Measurements from ENCODE around the gene JAM2.
"Not testable (repeated sequence)": the region's sequence is repeated elsewhere in the genome, so short reads cannot be mapped to it uniquely, and the experiment has no call there.

Gene JAM2, protein sequence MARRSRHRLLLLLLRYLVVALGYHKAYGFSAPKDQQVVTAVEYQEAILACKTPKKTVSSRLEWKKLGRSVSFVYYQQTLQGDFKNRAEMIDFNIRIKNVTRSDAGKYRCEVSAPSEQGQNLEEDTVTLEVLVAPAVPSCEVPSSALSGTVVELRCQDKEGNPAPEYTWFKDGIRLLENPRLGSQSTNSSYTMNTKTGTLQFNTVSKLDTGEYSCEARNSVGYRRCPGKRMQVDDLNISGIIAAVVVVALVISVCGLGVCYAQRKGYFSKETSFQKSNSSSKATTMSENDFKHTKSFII

GRCh38 chr21:25638660-25639550 is at the start of gene JAM2:
TSS of gene JAM2 (plus strand) at chr21:25639258. CDS start at chr21:25639822, 564 bp downstream.
- peak within 1 kb of the TSS; percentile 39 to 62 (median 48) for H3K4me3 ChIP-seq
- peak within 1 kb of the TSS in 20 of 21 experiments; percentile 48 to 88 (median 75) for H3K27ac ChIP-seq

DNA sequence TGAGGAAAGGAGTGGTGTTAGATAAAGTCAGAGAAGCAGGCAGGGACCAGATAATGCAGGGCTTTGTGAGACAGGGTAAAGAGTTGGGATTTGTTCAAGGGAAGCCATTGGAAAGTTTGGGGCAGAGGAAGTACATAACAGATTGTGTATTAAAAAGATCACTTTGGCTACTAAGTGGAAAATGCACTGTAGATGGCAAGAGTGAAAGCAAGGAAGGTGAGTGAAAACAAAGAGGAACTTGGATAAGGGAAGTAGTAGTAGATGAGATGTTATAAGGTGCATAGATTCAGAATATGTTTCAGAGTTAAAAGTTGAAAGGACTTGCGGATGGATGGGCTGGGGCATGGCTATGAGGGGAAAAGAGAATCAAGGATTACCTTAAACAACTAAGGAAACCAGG is 49.2 kb upstream of the JAM2 start:
- no peak overlapping the region for H3K27ac ChIP-seq

DNA sequence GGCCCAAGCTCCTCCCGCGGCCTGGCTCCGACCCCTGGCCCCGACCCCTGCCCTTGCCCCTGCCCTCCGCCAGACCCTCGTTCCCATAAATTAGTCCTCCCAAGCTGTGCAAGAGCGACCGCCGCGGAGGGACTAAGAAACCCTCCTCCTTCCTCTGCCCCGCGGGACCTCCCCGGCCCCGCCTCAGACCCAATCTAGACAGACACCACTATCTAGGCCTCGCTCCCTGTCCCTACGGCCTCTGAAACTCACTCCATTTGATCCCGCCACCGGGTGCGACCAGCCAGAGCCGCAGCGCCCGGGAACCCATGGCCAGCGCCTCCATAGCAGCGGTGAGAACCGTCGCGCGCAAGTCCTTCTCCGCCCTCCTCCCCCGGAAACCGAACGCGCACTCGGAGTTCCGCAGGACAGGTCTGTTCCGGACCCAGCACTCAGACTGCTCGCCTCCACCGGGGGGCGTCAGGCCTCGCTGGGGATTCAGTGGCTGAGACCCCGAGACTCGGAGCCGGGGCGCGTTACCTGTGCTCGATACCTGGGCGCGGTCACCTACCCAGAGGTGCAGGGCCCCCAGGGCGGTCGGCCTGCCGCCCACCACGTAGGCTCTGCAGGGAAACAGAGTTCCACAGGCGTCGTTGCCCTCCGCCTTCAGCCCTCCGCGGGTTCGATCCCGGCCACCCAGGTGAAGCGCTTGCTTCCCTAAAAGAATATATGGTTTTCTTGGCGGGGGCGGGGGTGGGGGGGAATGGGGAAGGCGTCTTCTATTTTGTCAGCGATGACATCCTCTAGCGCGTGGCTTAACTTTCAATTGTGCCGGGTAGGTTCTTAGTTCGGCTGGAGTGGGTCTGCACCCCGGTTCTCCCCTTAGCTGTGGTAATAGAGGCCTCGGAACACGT is 31.7 kb upstream of the JAM2 start, which contains the start of gene MRPL39:
TSS of gene MRPL39 (minus strand) at position 331 of the 893 bp plus-strand sequence. CDS start at position 325, 6 bp downstream.
- Histone ChIP-seq H3K27ac (peak within 1 kb of the TSS; percentile 59 to 96 (median 88)), H3K4me3 (peak within 1 kb of the TSS; percentile 67 to 99 (median 85))

More for the DNA sequence above, 49.2 kb upstream of the JAM2 start:
- H3K4me3 ChIP-seq, result no peak overlapping the region

GRCh38 chr21:25608044-25608737 is 30.9 kb upstream of the JAM2 start:
- H3K27ac ChIP-seq, result peak overlapping the region in 19 of 21 experiments; percentile 80 to 96 (median 88)

DNA sequence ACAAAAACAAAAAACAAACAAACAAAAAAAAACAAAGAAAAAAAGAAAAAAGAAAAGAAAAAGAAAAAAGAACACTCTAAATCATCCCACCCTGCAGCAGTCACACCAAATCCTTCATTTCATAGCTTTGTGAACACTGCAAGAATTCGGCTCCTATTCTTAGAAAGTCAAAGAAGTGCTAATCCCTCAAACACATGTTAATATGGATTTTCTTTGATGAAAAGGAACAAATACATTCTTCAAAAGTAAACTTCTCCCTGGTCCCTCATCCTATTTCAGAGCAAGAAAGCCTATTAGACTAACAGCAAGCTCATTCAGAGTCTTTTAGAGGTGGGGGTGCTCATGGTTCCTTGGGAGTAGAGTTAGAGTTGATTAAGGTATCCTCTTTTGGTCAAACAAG is 24.6 kb upstream of the JAM2 start:
- Histone ChIP-seq H3K4me3 (no peak overlapping the region), H3K27ac (no peak overlapping the region)

More at GRCh38 chr21:25608044-25608737, 30.9 kb upstream of the JAM2 start:
- H3K4me3 ChIP-seq, result peak overlapping the region; percentile 67 to 99 (median 85)

- H3K4me3 ChIP-seq, result no peak overlapping the region
- H3K27ac ChIP-seq, result no peak overlapping the region
Observed at GRCh38 chr21:25615880-25616279, 23.2 kb upstream of the JAM2 start.

DNA sequence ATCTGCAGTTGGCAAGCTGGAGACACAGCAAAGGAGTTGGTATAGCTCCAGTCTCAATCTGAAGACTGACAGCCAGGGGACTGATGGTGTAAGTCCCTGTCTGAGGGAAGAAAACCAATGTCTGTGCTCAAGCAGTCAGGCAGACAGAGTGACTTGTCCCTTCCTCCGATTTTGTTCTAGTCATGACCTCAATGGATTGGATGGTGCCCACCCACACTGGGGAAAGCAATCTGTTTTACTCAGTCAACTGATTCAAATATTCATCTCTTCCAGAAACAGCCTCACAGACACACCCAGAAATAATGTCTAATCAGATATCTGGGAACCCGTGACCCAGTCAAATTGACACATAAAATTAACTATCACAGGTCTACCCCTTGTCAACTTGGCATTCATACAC is 19.9 kb upstream of the JAM2 start:
- Histone ChIP-seq H3K4me3 (no peak overlapping the region), H3K27ac (no peak overlapping the region)

- Histone ChIP-seq H3K4me3 (no peak overlapping the region), H3K27ac (no peak overlapping the region)
Observed at GRCh38 chr21:25624511-25624910, 14.5 kb upstream of the JAM2 start.

- Histone ChIP-seq H3K27ac (no peak overlapping the region), H3K4me3 (no peak overlapping the region)
Observed at GRCh38 chr21:25625036-25625435, 14.0 kb upstream of the JAM2 start.

DNA sequence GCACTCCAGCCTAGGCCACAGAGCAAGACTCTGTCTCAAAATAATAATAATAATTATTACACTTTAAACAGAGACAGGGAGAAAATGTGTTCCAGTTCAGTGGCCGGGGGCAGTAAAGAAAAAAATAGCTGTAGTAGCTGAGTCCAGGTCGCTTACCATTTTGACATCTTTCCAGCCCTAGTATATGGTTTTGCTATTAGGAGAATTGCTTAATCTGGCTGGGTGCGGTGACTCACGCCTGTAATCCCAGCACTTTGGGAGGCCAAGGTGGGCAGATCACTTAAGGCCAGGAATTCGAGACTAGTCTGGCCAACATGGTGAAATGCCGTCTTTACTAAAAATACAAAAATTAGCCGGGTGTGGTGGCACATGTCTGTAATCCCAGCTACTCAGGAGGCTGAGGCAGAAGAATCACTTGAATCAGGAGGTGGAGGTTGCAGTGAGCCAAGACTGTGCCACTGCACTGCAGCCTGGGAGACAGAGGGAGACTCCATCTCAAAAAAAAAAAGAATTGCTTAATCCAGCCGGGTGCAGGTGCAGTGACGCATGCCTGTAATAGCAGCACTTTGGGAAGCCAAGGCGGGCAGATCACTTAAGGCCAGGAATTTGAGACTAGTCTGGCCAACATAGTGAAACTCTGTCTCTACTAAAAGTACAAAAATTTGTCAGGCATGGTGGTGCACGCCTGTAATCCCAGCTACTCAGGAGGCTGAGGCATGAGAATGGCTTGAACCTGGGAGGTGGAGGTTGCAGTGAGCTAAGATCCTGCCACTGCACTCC is 13.1 kb upstream of the JAM2 start:
- peak overlapping the region in 2 of 21 experiments; percentile 42 to 44 for H3K27ac ChIP-seq
- H3K4me3 ChIP-seq, result not testable (repeated sequence)

DNA sequence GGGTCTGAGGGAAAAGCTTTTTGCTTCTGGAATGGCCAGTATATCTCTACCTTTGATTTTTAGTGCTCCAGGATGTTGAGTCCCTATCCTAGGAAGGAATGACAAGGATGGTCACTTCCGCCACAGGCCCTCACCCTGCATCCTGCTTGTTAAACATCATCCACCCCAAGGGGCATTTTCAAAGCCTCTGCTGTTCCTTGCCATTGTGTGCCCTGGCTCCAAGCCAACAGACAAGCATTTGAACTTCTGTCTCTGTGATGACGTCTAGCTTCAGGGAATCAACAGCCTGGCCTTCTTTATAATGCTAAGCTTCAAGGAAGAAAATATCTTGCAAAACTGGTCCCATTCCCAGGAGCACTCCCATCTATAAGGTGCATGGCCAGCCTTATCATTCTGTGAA is 12.3 kb upstream of the JAM2 start:
- Histone ChIP-seq H3K4me3 (no peak overlapping the region), H3K27ac (peak overlapping the region in 2 of 21 experiments; percentile 28 to 55)

DNA sequence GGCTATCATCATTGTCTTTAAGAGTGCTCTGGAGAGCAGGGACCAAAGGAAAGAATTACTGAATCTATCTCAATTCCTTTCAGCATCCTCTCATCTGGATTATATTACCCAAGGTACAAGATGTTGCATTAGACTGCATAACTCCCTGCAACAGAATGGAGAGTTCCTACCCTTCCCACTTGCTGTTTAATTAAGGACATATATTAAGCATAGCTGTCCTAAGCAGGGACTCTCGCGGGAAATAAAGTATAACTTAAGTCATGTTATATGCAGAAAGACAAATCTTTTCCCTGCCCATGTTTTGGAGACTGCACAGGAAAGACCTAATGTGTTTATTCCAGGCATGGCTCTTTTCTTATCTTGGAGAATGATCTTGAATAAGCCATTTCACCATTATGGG is 6.8 kb upstream of the JAM2 start:
- H3K27ac ChIP-seq, result no peak overlapping the region

DNA sequence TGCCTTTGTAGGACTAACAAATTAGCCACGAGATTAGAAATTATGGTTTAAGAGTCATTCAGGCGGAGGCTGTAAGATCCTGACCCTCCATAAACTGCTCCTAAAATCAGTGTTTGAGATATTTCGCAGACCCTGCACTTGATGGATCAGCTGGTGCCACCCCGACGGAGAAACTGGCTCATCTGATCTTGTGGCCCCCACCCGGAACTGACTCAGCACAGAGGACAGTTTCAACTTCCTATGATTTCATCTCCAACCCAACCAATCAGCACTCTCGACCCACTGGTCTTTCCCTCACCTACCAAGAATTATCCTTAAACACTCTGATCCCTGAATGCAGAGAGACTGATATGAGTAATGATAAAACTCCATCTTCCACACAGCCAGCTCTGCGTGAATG is 3.7 kb upstream of the JAM2 start:
- Histone ChIP-seq H3K27ac (no peak overlapping the region), H3K4me3 (no peak overlapping the region)

More for the DNA sequence above, 6.8 kb upstream of the JAM2 start:
- H3K4me3 ChIP-seq, result no peak overlapping the region

GRCh38 chr21:25636727-25637126 is 2.3 kb upstream of the JAM2 start:
- no peak overlapping the region for H3K4me3 ChIP-seq
- no peak overlapping the region for H3K27ac ChIP-seq

- peak overlapping the region in 1 of 7 experiments; percentile 58 for H3K4me3 ChIP-seq
Observed at GRCh38 chr21:25637851-25638659, 1.0 kb upstream of the JAM2 start.

GRCh38 chr21:25639551-25640201 is 618 bp downstream of the JAM2 start:
- peak overlapping the region; percentile 39 to 62 (median 48) for H3K4me3 ChIP-seq
- peak overlapping the region in 20 of 21 experiments; percentile 48 to 88 (median 75) for H3K27ac ChIP-seq

More at GRCh38 chr21:25637851-25638659, 1.0 kb upstream of the JAM2 start:
- H3K27ac ChIP-seq, result peak overlapping the region in 4 of 21 experiments; percentile 68 to 84 (median 76)

All from skin epidermis (tissue), 12 donors.